ENCODE results near the gene EXOC3L2. TPM values are rescaled to one million over a fixed set of nuclear protein-coding genes. Genes with fewer than 3 reads are reported as not detected.

The EXOC3L2 gene
- polyA plus RNA-seq, 3 donors = not detected

DNA sequence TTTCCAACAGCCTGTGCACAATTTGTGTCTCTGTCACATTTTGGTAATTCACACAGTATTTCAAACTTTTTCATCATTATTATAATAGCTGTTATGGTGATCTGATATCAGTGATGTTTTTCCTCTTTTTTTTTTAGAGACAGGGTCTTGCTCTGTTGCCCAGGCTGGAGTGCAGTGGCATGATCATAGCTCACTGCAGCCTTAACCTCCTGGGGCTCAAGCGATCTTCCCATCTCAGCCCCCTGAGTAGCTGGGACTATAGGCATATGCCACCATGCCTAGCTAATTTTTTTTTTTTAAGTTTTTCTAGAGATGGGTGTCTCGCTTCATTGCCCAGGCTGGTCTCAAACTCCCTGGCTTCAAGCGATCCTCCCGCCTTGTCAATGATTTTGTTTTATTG is 11.6 kb upstream of the EXOC3L2 start:
- Histone ChIP-seq H3K9me3 (replicated peaks in 1 of 2; ENCODE audit: control insufficient read depth in 1 of 2, insufficient read depth in 1 of 2, low read length in 2 of 2) (no peaks in the 10 kb centered on the region), H3K4me1 (ENCODE audit: control insufficient read depth in 1 of 2, insufficient read depth in 2 of 2, low read length in 2 of 2) (peaks cover 14 to 23% of the 10 kb centered on the region in 2 donors), H3K4me3 (replicated peaks in 1 of 3; ENCODE audit: low read depth in 2 of 3, low read length in 3 of 3) (no peak overlapping the region), H3K9ac (ENCODE audit: insufficient read depth, low read length, poor library complexity, severe bottlenecking) (no peak overlapping the region), H3K27ac (ENCODE audit: low read depth in 1 of 2, low read length in 2 of 2) (no peak overlapping the region), H3K79me2 (ENCODE audit: insufficient read depth, low read length) (peaks cover 22% of the 10 kb centered on the region), H2AFZ (ENCODE audit: insufficient read depth, low read depth, low read length, poor library complexity, severe bottlenecking) (no peak overlapping the region), H3K4me2 (replicated peaks; ENCODE audit: extremely low read depth, low read length, poor library complexity, severe bottlenecking) (no peak overlapping the region), H3K36me3 (replicated peaks in 1 of 2; ENCODE audit: control insufficient read depth in 1 of 2, insufficient read depth in 2 of 2, low read length in 2 of 2) (peaks cover 0 to 13% of the 10 kb centered on the region in 2 donors), H4K20me1 (ENCODE audit: insufficient read depth, low read length) (peaks cover 46% of the 10 kb centered on the region), H3K27me3 (ENCODE audit: control insufficient read depth in 2 of 2, insufficient read depth in 2 of 2, low read length in 2 of 2) (no peaks in the 10 kb centered on the region)
- H3K36me3 Mint-ChIP-seq = peaks cover 19 to 34% of the 10 kb centered on the region in 2 donors
- no peak overlapping the region for H3K4me3 Mint-ChIP-seq
- no CpG with 5 or more reads among the region's 4 CpGs for WGBS (ENCODE audit: insufficient coverage)
- H3K9me3 Mint-ChIP-seq = peaks cover 0 to 2% (median 0%) of the 10 kb centered on the region in 7 donors
- peaks cover 0 to 6% (median 3%) of the 10 kb centered on the region in 3 donors for H3K27me3 Mint-ChIP-seq (ENCODE audit: low read depth in 3 of 3)
- H3K4me1 Mint-ChIP-seq = peaks cover 22% of the 10 kb centered on the region
- no peak for DNase-seq
- H3K27ac Mint-ChIP-seq = no peak overlapping the region
- TF ChIP-seq, protein P1, sequence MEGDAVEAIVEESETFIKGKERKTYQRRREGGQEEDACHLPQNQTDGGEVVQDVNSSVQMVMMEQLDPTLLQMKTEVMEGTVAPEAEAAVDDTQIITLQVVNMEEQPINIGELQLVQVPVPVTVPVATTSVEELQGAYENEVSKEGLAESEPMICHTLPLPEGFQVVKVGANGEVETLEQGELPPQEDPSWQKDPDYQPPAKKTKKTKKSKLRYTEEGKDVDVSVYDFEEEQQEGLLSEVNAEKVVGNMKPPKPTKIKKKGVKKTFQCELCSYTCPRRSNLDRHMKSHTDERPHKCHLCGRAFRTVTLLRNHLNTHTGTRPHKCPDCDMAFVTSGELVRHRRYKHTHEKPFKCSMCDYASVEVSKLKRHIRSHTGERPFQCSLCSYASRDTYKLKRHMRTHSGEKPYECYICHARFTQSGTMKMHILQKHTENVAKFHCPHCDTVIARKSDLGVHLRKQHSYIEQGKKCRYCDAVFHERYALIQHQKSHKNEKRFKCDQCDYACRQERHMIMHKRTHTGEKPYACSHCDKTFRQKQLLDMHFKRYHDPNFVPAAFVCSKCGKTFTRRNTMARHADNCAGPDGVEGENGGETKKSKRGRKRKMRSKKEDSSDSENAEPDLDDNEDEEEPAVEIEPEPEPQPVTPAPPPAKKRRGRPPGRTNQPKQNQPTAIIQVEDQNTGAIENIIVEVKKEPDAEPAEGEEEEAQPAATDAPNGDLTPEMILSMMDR (IDR thresholded peaks at IDR 0.05) = no peak
- intact Hi-C loops (cut with micrococcal nuclease) = no loop called here

DNA sequence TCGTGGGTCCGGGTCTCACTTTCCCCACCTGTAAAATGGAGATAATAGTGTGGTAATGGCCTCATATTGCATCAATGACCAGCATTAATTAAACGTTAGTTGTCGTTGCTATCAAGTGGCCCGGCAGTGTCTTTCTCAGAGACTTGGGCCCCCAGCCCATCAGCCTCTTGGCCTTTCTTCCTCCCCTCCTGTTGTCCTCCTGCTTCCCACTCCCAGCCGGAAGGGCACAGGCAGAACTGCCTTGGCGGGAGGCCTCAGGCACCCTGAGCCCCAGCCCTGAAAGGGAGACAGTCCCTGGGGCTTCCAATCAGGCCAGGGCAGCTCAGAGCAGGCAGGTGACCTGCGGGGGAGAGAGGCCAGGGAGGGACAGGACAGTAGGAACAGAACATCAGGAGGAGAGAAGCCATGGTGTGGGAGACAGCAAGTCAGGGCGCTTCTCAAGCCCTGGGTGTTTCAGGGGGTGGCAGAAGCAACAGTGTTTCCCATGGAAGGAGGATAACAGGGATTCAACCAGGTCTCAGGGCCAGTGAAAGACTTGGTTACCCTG is 10.5 kb upstream of the EXOC3L2 start:
- Histone ChIP-seq H3K27ac (ENCODE audit: low read depth in 1 of 2, low read length in 2 of 2) (no peak overlapping the region), H3K4me3 (replicated peaks in 1 of 3; ENCODE audit: low read depth in 2 of 3, low read length in 3 of 3) (no peak overlapping the region), H2AFZ (ENCODE audit: insufficient read depth, low read depth, low read length, poor library complexity, severe bottlenecking) (no peak overlapping the region), H3K9me3 (replicated peaks in 1 of 2; ENCODE audit: control insufficient read depth in 1 of 2, insufficient read depth in 1 of 2, low read length in 2 of 2) (no peaks in the 10 kb centered on the region), H3K36me3 (replicated peaks in 1 of 2; ENCODE audit: control insufficient read depth in 1 of 2, insufficient read depth in 2 of 2, low read length in 2 of 2) (peaks cover 0 to 8% of the 10 kb centered on the region in 2 donors), H3K27me3 (ENCODE audit: control insufficient read depth in 2 of 2, insufficient read depth in 2 of 2, low read length in 2 of 2) (no peaks in the 10 kb centered on the region), H3K79me2 (ENCODE audit: insufficient read depth, low read length) (peaks cover 26% of the 10 kb centered on the region), H3K4me2 (replicated peaks; ENCODE audit: extremely low read depth, low read length, poor library complexity, severe bottlenecking) (no peak overlapping the region), H3K4me1 (ENCODE audit: control insufficient read depth in 1 of 2, insufficient read depth in 2 of 2, low read length in 2 of 2) (peaks cover 17 to 28% of the 10 kb centered on the region in 2 donors), H3K9ac (ENCODE audit: insufficient read depth, low read length, poor library complexity, severe bottlenecking) (no peak overlapping the region), H4K20me1 (ENCODE audit: insufficient read depth, low read length) (peaks cover 46% of the 10 kb centered on the region)
- Mint-ChIP-seq H3K27me3 (ENCODE audit: low read depth in 3 of 3) (peaks cover 0 to 6% (median 3%) of the 10 kb centered on the region in 3 donors), H3K9me3 (peaks cover 0 to 2% (median 0%) of the 10 kb centered on the region in 7 donors), H3K4me1 (peaks cover 24% of the 10 kb centered on the region), H3K27ac (peak overlapping the region in 2 of 7 donors; percentile 10 to 61), H3K36me3 (peaks cover 16 to 28% of the 10 kb centered on the region in 2 donors), H3K4me3 (no peak overlapping the region)
- intact Hi-C loops (cut with micrococcal nuclease) = no loop called here
- TF ChIP-seq, protein P1 (IDR thresholded peaks at IDR 0.05) = no peak
- 96% methylated on average over 7 of the region's 9 CpGs for WGBS (ENCODE audit: insufficient coverage)
- no peak for DNase-seq

All from CD14-positive monocyte (primary cell).